Muscle of arm (tissue), 12 donors: Measurements from ENCODE around the gene COL20A1. TPM values are rescaled to one million over a fixed set of nuclear protein-coding genes. Genes with fewer than 3 reads are reported as not detected.
"Not testable (repeated sequence)": the region's sequence is repeated elsewhere in the genome, so short reads cannot be mapped to it uniquely, and the experiment has no call there.

Experiments
- DNase-seq: peaks from one replicate; pipeline ENCODE4 v3.0.0-alpha.2; 2013
- polyA plus RNA-seq, 12 donors: library from polyadenylated mRNA; unstranded; fragments of 120-200 nt; gene quantifications; one replicate each; pipeline ENCODE4 v1.2.1, GENCODE V29; 2013; ENCODE audit not compliant: insufficient read length in 12 of 12

COL20A1 gene
- polyA plus RNA-seq, 12 donors, result 2.9 to 12.9 (median 4.7) TPM; not detected in 1

DNA sequence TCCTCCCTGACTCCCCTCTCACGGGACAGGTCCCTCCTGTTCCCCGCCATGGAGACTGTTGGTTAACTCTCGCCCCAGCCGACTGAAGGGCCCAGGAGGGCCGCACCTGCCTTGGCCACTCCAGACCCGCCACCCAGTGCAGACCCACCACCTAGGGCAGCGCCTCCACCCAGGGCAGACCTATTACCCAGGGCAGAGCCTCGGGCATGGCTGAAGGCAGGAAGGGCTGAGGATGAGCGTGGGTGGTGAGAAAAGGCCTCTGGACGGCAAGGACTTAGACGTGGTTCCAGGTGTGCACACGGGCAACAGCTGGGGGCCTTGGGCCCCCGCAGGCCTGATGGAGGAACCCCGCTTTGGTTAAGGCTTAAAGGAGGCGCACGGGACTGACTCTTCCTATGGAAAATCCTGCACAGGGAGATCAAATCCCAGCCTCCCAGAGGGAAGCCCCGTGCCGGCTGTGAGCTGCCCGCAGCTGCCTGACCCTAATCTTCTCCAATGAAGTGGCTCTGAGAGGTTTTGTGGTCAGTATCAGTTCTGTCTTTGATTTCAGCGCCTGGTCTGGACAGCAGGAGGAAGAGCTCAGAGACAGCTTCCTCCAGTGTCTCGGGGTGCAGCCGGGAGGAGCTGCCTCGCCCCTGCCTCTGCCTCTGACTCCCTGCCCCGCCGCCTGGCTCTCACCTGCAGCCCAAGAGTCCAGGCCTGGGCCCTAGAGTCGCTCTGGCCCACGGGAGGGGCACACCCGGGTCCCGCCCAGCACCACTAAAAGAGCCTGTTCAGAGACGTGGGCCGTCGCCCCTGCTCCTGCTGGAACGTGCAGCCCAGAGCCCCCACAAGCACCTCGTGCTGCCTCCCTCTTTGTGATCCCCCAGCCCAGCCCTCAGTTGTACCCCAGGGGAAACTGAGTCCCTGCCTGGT lies 80.2 kb downstream of the COL20A1 start:
- no peak for DNase-seq

DNA sequence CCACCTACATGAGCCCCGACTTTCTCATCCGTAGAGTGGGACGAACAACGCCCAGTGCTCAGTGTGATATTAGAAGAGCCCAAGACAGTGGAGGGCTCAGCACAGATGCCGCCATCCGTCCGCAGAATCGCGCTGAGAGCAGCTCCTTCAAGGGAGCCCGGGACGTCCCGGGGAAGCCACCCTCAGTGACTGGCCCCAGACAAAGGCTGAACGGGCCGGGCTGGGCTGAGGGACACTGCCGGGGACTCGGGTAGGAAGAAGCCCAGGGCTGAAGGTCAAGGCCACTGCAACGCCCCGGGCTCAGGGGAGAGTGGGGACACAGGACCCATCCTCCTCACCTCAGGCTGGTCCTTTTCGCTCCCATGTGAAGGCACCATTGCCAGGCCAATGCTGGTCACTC lies 81.0 kb downstream of the COL20A1 start:
- DNase-seq, result no peak

GRCh38 chr20:63374504-63374903 lies 81.5 kb downstream of the COL20A1 start:
- DNase-seq, result no peak

DNA sequence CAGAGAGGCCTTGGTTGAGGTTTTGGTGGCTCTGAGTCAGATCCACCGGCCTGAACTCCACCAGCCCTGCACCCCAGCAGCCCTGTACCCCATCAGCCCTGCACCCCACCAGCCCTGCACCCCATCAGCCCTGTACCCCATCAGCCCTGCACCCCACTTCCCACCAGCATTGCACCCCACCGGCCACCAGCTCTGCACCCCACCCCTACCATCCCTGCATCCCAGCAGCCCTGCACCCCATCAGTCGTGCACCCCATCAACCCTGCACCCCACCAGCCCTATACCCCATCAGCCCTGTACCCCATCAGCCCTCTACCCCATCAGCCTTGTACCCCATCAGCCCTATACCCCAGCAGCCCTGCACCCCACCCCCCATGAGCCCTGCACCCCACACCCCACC lies 82.5 kb downstream of the COL20A1 start:
- no peak for DNase-seq

- no peak for DNase-seq
Observed at GRCh38 chr20:63376283-63377250, 83.6 kb downstream of the COL20A1 start.

DNA sequence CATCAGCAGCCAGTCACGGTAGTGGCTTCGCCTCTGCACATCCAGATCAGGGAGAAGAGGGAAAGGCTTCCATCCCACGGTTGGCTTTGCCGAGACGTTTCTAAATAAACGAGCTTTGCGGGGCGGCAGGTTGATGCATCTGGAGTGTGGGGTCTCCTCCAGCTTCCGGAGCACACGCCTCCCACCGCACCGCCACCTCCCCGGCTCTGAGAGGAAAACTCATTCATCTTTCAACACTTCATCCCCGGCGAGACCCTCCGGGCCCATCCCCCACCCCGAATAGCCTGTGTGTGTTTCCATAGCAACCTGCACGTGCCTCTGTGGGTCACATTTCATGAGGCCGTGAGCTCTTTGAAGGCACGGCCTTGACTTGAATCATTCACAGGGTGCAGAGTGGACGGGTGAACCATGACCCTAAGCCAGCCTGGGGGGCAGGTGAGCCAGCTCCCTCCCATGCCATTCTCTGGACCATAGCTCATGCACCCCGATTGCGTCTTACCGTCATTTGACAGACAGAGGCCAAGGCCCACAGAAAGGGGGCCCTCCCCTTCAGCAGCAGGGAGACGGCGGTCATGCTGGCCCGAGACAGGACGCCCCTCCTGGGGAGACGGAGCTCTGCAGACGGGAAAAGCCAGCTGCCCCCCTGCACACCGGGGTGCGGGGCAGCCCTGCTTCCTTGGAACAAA lies 84.4 kb downstream of the COL20A1 start:
- no peak for DNase-seq

GRCh38 chr20:63377951-63378381 lies 85.0 kb downstream of the COL20A1 start:
- DNase-seq, result no peak

- no peak for DNase-seq
Observed at GRCh38 chr20:63378626-63379025, 85.6 kb downstream of the COL20A1 start.

DNA sequence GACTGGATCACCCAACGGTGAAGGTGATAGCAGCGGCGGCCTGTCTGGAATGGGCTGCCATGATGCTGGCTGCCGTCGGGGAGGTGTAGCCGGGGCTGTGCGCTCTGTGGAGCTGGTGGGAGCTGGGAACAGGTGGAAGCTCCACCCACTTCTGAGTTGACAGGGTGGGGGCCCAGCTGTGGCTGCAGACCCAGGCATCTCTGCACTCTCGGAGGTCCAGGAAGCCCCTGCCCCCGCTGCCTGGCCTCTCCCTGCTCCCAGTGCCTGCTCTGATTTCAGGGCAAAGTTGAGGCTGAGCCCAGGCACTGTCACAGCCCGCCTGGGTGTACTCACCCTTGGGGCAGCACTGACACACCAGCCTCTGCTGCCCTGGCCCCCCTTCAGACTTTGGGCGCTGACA lies 86.3 kb downstream of the COL20A1 start:
- no peak for DNase-seq

DNA sequence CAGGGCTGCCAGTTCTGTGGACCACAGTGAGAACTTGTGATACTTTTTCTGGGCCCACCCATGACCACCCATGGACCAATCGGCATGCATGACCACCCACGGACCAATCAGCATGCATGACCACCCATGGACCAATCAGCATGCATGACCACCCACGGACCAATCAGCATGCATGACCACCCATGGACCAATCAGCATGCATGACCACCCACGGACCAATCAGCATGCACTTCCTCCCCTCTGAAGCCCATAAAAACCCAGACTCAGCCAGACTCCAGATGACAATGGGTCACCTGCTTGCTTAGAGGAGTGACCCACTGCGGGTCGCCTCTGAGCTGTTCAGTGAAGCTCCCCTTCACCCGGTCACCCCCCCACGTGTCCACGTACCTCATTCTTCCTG lies 86.9 kb downstream of the COL20A1 start:
- DNase-seq, result not testable (repeated sequence)

DNA sequence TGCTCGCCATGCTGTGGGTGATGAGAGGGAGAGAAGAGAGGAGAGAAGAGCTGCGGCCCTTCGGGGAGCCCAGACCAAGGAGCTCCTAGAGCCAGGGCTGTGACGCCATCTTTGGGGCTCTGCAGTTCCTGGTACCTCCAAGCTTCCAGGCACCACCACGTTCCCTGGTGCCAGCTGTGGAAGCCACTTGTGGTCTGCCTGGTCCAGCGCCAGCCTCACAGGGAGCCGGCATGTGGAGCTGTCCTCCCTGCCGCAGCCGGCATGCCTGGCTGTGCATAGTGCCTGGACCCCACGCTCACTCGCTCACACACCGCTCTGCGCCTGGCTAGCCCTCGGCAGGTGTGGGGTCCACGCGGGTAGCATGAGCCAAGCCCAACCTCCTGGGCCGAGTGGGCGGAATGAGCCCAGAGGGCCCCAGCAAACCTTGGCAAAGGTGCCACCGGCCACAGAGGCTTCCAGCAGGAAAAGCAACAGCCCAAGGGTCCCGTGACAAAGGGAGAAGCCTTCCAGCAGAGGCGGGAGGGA lies 87.4 kb downstream of the COL20A1 start:
- no peak for DNase-seq

- peak; percentile 19 for DNase-seq
Observed at GRCh38 chr20:63381781-63382431, 88.9 kb downstream of the COL20A1 start.

DNA sequence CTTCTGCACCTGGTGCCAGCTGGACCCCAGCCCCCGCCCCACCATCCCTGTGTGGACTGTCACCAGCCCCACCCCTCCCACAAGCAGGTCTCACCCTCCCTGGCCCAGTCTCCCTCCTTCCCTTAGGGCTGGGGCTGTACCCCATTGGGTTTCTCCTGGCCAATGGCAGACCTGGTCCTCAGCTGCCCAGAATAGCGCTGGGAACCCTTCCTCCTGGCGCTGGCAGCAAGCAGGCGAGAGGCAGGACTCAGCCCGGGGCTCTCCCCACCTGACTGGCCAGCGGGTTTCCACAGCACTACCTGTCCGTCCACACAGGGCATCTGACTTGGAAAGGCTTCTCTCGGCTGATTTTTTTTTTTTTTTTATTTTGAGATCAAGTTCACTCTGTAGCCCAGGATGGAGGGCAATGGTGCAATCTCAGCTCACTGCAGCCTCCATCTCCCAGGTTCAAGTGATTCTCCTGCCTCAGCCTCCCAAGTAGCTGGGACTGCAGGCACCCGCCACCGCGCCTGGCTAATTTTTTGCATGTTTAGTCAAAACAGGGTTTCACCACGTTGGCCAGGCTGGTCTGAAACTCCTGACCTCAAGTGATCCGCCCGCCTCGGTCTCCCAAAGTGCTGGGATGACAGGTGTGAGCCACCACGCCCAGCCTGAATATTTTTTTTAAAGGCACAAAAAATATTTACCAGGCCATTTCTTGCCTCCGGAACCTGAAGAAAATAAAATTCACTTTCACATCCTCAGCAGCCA lies 89.7 kb downstream of the COL20A1 start:
- DNase-seq, result no peak

DNA sequence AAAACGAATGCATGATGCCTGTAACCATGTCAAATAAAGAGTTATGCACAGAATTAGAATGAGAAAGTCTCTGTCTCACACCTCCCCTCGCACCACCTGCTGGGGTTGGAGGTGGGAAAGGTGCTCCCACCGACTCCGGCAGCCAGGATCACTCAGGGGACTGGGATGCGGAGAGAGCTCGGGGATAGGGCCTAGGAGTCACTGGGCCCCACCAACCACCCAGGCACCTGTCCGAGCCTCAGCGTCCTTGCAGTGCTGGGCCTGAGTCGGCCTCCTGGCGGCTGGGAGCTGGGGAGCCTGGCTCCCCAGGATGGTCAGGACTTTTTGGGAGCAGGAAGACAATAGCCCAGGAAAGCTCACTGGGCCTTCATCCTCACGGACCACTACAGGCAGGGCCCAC lies 90.6 kb downstream of the COL20A1 start:
- no peak for DNase-seq

DNA sequence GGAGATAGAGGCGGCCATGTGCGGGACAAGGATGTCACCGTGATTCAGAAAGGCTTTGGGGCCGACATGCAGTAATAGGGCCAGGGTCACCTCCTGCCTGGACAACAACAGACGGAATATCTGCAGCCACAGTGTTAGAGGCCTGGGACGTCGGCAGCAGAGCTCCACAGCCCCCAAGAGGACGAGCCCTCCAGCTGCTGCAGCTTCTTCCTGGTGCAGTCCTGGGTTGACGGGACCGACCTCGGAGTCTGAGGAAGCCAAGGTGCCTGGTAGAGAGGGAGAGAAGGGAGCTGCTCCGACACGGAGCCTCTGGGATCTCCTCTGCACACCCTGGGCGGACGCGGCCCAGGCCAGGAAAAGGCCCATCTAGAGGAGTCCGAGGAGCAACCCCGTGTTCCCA lies 91.3 kb downstream of the COL20A1 start:
- no peak for DNase-seq

Other genes with a start within 250 kb of the COL20A1 start
- 10 to 100 TPM in 11 of 12 donors, not detected in 1; 25.5 to 32.0 (median 29.7) TPM for gene YTHDF1, start 77.1 kb upstream of the COL20A1 start, polyA plus RNA-seq
- under 1 TPM in 6 of 12 donors, not detected in 6; 0.16 to 0.72 (median 0.26) TPM for gene BIRC7, start 57.3 kb upstream of the COL20A1 start, polyA plus RNA-seq
- 10 to 100 TPM in 11 of 12 donors, not detected in 1; 15.3 to 34.7 (median 26.2) TPM for gene NKAIN4, start 38.7 kb upstream of the COL20A1 start, polyA plus RNA-seq
- 100 to 1,000 TPM in 1 of 12 donors, 10 to 100 TPM in 10, not detected in 1; 60.2 to 117 (median 69.1) TPM for gene ARFGAP1, start 20.4 kb upstream of the COL20A1 start, polyA plus RNA-seq
- 1 to 10 TPM in 6 of 12 donors, under 1 TPM in 4, not detected in 2; 0.22 to 2.5 (median 1.1) TPM for gene CHRNA4, start 68.2 kb downstream of the COL20A1 start, polyA plus RNA-seq
- 1 to 10 TPM in 11 of 12 donors, not detected in 1; 1.6 to 5.4 (median 2.9) TPM for gene KCNQ2, start 179.5 kb downstream of the COL20A1 start, polyA plus RNA-seq
- 1,000 to 10,000 TPM in 1 of 12 donors, 100 to 1,000 TPM in 11; 241 to 1,389 (median 612) TPM for gene EEF1A2, start 205.9 kb downstream of the COL20A1 start, polyA plus RNA-seq
- gene PPDPF, start 227.6 kb downstream of the COL20A1 start, polyA plus RNA-seq, result 1,000 to 10,000 TPM in 1 of 12 donors, 100 to 1,000 TPM in 11; 125 to 1,559 (median 193) TPM
- 1 to 10 TPM in 1 of 12 donors, under 1 TPM in 9, not detected in 2; 0.14 to 1.4 (median 0.35) TPM for gene PTK6, start 244.2 kb downstream of the COL20A1 start, polyA plus RNA-seq